Sigmoid colon (tissue), 7 donors: Measurements from ENCODE around the gene CD2BP2. TPM values are rescaled to one million over a fixed set of nuclear protein-coding genes. Genes with fewer than 3 reads are reported as not detected.

Source experiments
- DNase-seq: peaks from one replicate; pipeline ENCODE4 v3.0.0-alpha.2; 2019
- H3K27ac ChIP-seq, 4 donors: fragments of 200-600 bp; sonication (generic); one replicate each; pipeline ENCODE4 v1.5.1; 2016 to 2019; ENCODE audit warnings: mild to moderate bottlenecking in 1 of 4
- H3K27me3 ChIP-seq, 3 donors: fragments of 200-600 bp; sonication (generic); one replicate each; pipeline ENCODE4 v1.5.1; 2019; ENCODE audit warnings: mild to moderate bottlenecking in 1 of 3
- H3K36me3 ChIP-seq, 4 donors: fragments of 200-600 bp; sonication (generic); one replicate each; pipeline ENCODE4 v1.5.1; 2016 to 2019
- H3K4me1 ChIP-seq, 4 donors: fragments of 200-600 bp; sonication (generic); one replicate each; pipeline ENCODE4 v1.5.1; 2017 to 2019
- H3K4me3 ChIP-seq, 4 donors: fragments of 200-600 bp; sonication (generic); one replicate each; pipeline ENCODE4 v1.5.1; 2017 to 2019; ENCODE audit warnings: mild to moderate bottlenecking in 2 of 4, moderate library complexity in 1 of 4
- H3K9me3 ChIP-seq, 4 donors: fragments of 200-600 bp in 3 of 4; sonication (generic) in 3 of 4; one replicate each; pipeline versions ENCODE4 v1.5.1 to v1.6.1; 2013 to 2019
- EP300 ChIP-seq, 4 donors: sonication (generic); formaldehyde crosslinking; IDR thresholded peaks; one replicate each; pipeline ENCODE4 v1.6.1; 2017; ENCODE audit warnings: antibody characterized with exemption in 4 of 4
- POLR2A ChIP-seq, 2 donors: fragments of 450-650 bp; IDR thresholded peaks; one replicate each; pipeline ENCODE4 v1.6.1; 2016; ENCODE audit warnings: antibody characterized with exemption in 2 of 2, mild to moderate bottlenecking in 2 of 2, moderate library complexity in 2 of 2
- POLR2AphosphoS5 ChIP-seq, 4 donors: sonication (generic); formaldehyde crosslinking; IDR thresholded peaks; one replicate each; pipeline ENCODE4 v1.6.1; 2017; ENCODE audit warnings: antibody characterized with exemption in 4 of 4
- whole genome bisulfite sequencing, 2 donors: extraction: QIAGEN DNeasy Blood & Tissue Kit; methylation state at CpG; one replicate each; pipeline ENCODE4 v1.1.7; 2013; 5-methylcytosine and 5-hydroxymethylcytosine counted together
- intact Hi-C: fragments of 100-400 bp; cut with DNase I; formaldehyde crosslinking; loops from one replicate; pipeline ENCODE4 v1.15.1; 2023
- polyA plus RNA-seq, 3 donors: library from polyadenylated mRNA; stranded (reverse); fragments of 200-250 nt; gene quantifications; one replicate each; pipeline ENCODE4 v1.2.3, GENCODE V29; 2013
- total RNA-seq, 4 donors: library from RNA; depleted of rRNA; stranded (reverse); fragments of >200 nt; gene quantifications; one replicate each; pipeline ENCODE4 v1.1.0, GENCODE V29; 2016
- TF ChIP-seq, protein P1 (sequence below), 4 experiments: fragments of 450-650 bp in 3 of 4; fragments of 200-600 bp in 1 of 4; IDR thresholded peaks; one replicate each; pipeline ENCODE4 v1.5.1; 2016 to 2019; ENCODE audit warnings: antibody characterized with exemption in 4 of 4, mild to moderate bottlenecking in 3 of 4, moderate library complexity in 2 of 4
- donor health status: healthy with polysubstance abuse.
- donor health status: Bipolar disorder and iron deficiency.
- donor health status: healthy.

Gene CD2BP2
- total and polyA plus RNA-seq, 7 donors: 29.9 to 57.3 (median 47.1) TPM

DNA sequence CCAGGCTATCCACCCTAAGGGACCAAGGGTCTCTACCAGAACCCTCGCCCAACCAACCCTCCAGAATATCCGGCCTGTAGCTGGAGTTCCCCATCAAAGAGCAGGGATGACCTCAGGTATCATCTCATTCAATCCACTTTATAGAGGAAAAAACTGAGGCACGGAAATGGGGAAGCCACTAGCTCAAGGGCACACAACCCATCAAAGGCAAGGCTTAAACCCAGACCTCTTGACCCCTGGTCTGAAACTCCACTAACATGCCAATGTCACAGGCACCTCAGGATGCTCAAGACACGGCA, 13.6 kb upstream of the CD2BP2 start:
- Histone ChIP-seq H3K27me3 (no peaks in the 10 kb centered on the region), H3K36me3 (peaks cover 0 to 29% (median 7%) of the 10 kb centered on the region in 4 donors), H3K4me3 (peak overlapping the region; percentile 62 to 99 (median 96)), H3K9me3 (no peaks in the 10 kb centered on the region), H3K27ac (peak overlapping the region; percentile 75 to 90 (median 85)), H3K4me1 (peaks cover 0 to 51% (median 43%) of the 10 kb centered on the region in 4 donors)
- 2 to 5% methylated on average over 4 of the region's 4 CpGs for WGBS, 2 donors
- no peak for DNase-seq
- TF ChIP-seq EP300 (IDR thresholded peaks at IDR 0.05) (no peak), POLR2AphosphoS5 (IDR thresholded peaks at IDR 0.05) (no peak), POLR2A (IDR thresholded peaks at IDR 0.05) (no peak)
- TF ChIP-seq, protein P1, sequence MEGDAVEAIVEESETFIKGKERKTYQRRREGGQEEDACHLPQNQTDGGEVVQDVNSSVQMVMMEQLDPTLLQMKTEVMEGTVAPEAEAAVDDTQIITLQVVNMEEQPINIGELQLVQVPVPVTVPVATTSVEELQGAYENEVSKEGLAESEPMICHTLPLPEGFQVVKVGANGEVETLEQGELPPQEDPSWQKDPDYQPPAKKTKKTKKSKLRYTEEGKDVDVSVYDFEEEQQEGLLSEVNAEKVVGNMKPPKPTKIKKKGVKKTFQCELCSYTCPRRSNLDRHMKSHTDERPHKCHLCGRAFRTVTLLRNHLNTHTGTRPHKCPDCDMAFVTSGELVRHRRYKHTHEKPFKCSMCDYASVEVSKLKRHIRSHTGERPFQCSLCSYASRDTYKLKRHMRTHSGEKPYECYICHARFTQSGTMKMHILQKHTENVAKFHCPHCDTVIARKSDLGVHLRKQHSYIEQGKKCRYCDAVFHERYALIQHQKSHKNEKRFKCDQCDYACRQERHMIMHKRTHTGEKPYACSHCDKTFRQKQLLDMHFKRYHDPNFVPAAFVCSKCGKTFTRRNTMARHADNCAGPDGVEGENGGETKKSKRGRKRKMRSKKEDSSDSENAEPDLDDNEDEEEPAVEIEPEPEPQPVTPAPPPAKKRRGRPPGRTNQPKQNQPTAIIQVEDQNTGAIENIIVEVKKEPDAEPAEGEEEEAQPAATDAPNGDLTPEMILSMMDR (IDR thresholded peaks at IDR 0.05): no peak
- intact Hi-C loops: no loop called here

DNA sequence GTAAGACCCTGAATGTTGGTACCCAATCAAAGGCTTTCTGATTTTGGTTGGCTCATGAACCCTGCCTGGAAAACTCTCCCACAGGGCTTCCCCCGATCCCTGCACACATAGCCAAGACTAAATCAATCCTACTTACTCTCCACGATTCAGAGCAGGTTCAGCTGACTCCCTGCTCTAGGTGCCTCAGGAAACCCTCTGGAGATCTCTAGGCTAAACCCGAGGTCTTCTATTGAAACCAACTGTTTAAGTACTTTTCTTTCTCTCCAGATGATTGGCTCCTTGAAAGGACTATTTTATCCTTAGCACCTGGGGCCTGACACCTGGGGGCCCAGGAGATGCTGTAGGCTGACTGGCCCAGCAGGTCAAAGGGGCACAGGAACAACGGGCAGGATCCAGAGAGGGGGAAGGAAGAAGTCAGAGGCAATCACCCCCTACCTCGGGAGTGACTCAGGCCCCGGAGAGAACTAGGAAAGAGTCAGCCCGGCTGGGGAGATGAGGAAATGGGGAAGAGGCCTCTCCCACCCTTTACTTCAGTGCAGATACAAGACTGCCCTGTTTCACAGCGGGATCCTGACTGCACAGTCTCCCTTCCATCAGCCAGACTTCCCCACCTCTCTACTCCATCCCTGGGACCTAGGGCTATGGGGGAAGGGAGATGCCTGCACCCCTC, 13.1 kb upstream of the CD2BP2 start:
- intact Hi-C loops: no loop called here
- no peak for TF ChIP-seq POLR2AphosphoS5 (IDR thresholded peaks at IDR 0.05)
- no peak for TF ChIP-seq POLR2A (IDR thresholded peaks at IDR 0.05)
- TF ChIP-seq, protein P1 (IDR thresholded peaks at IDR 0.05): no peak
- no peak for TF ChIP-seq EP300 (IDR thresholded peaks at IDR 0.05)
- Histone ChIP-seq H3K9me3 (no peaks in the 10 kb centered on the region), H3K36me3 (peaks cover 0 to 34% (median 7%) of the 10 kb centered on the region in 4 donors), H3K27ac (peak overlapping the region; percentile 75 to 90 (median 85)), H3K27me3 (no peaks in the 10 kb centered on the region), H3K4me3 (peak overlapping the region; percentile 62 to 99 (median 96)), H3K4me1 (peaks cover 0 to 51% (median 43%) of the 10 kb centered on the region in 4 donors)
- 4 to 8% methylated on average over 8 of the region's 8 CpGs for WGBS, 2 donors
- peak; percentile 71 for DNase-seq

DNA sequence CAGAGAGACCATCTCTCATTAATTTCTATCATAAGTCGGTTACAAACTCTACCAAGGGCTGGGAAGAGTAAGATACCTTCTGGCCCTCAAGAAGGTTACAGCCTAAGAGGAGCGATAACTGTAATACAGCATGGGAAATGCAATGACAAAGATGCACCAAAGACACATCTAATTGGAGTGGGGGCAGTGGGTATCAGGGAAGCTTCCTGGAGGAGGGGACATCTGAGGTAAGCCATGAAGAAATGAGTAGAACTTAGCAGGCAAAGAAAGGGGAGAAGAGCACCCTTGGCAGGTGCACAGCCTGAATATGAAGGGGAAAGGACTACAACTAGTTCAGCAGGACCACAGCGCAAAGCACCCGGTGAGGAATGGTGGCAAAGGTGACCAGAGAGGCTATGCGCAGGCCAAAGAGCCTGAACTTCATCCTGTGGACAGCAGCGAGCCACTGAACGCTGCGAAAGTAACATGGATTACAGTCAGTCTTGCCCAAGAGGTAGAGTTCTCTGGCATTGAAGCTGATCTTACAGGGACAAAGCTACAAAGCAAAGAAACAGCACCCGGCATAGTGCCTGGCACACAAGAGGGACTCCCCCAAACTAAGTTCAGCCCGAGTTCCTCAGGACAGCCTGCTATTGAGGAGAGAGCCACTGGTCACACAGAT, 12.4 kb upstream of the CD2BP2 start:
- Histone ChIP-seq H3K4me1 (peaks cover 0 to 51% (median 43%) of the 10 kb centered on the region in 4 donors), H3K27ac (peak overlapping the region; percentile 75 to 90 (median 85)), H3K4me3 (peak overlapping the region in 3 of 4 donors; percentile 94 to 99 (median 97))

DNA sequence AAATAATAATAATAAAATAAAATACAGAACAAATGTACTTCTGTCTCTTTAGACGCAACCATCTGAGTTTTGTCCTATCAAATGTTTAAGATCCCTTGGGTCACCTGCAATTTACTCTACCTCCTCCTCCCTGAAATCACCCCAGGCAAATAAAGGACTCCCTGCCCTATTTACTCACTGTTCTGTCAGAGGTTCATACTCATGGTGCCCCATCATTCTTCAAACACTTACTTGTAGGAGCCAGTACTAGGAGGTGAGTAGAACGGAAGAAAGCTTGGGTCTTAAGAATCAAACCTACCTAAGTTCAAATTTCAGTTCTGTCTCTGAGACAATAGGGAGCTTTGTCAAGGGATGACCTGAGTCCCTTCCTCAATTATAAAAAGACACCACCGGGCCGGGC, 11.4 kb upstream of the CD2BP2 start:
- TF ChIP-seq POLR2A (IDR thresholded peaks at IDR 0.05): no peak
- no peak for TF ChIP-seq EP300 (IDR thresholded peaks at IDR 0.05)
- TF ChIP-seq, protein P1 (IDR thresholded peaks at IDR 0.05): no peak
- TF ChIP-seq POLR2AphosphoS5 (IDR thresholded peaks at IDR 0.05): no peak
- H3K36me3 ChIP-seq: peaks cover 0 to 49% (median 10%) of the 10 kb centered on the region in 4 donors
- 85 to 89% methylated on average over 4 of the region's 4 CpGs for WGBS, 2 donors
- peak overlapping the region in 1 of 4 donors; percentile 1 for H3K27ac ChIP-seq
- intact Hi-C loops: no loop called here
- no peaks in the 10 kb centered on the region for H3K9me3 ChIP-seq
- no peaks in the 10 kb centered on the region for H3K27me3 ChIP-seq
- no peak for DNase-seq
- no peak overlapping the region for H3K4me3 ChIP-seq
- H3K4me1 ChIP-seq: peaks cover 0 to 48% (median 42%) of the 10 kb centered on the region in 4 donors

More for the DNA sequence above, 12.4 kb upstream of the CD2BP2 start:
- intact Hi-C loops: no loop called here
- Histone ChIP-seq H3K27me3 (no peaks in the 10 kb centered on the region), H3K36me3 (peaks cover 0 to 42% (median 8%) of the 10 kb centered on the region in 4 donors), H3K9me3 (no peaks in the 10 kb centered on the region)
- no peak for DNase-seq
- TF ChIP-seq EP300 (IDR thresholded peaks at IDR 0.05) (no peak), POLR2A (IDR thresholded peaks at IDR 0.05) (no peak), POLR2AphosphoS5 (IDR thresholded peaks at IDR 0.05) (no peak)
- TF ChIP-seq, protein P1 (IDR thresholded peaks at IDR 0.05): no peak
- 44 to 75% methylated on average over 10 of the region's 10 CpGs for WGBS, 2 donors
